Keratinocyte (primary cell): ENCODE measurements around the gene THOC6. TPM values are rescaled to one million over a fixed set of nuclear protein-coding genes. Genes with fewer than 3 reads are reported as not detected.
"Not testable (repeated sequence)": the region's sequence is repeated elsewhere in the genome, so short reads cannot be mapped to it uniquely, and the experiment has no call there.

Source experiments
- DNase-seq: peaks from one replicate; pipeline ENCODE4 v3.0.0-alpha.2; 2011; ENCODE audit warnings: low read depth, missing footprints, low spot score
- FAIRE-seq: peaks from 2 replicates; lab custom pipeline; 2011; peaks lifted over from hg19 to GRCh38; lab: Jason Lieb, UNC
- H2AFZ ChIP-seq: 2 replicates; pipeline ENCODE4 v1.6.0; 2012; ENCODE audit warnings: low read length, control low read depth, inconsistent platforms; ENCODE audit not compliant: control insufficient read depth
- H3K27ac ChIP-seq: 2 replicates; pipeline ENCODE4 v1.5.1; 2011; ENCODE audit warnings: low read length; ENCODE audit not compliant: control insufficient read depth, insufficient read depth
- H3K27me3 ChIP-seq: 3 replicates; pipeline ENCODE4 v1.6.0; 2011; ENCODE audit warnings: low read length; ENCODE audit not compliant: control insufficient read depth, insufficient read depth; ENCODE audit errors: extremely low read depth
- H3K36me3 ChIP-seq, 2 experiments: 2 replicates in 1 of 2; 3 replicates in 1 of 2; pipeline ENCODE4 v1.5.1; 2011; ENCODE audit warnings: low read length in 2 of 2, mild to moderate bottlenecking in 1 of 2; ENCODE audit not compliant: control insufficient read depth in 2 of 2, insufficient read depth in 2 of 2; ENCODE audit errors: extremely low read depth in 1 of 2
- H3K4me1 ChIP-seq: 3 replicates; pipeline ENCODE4 v1.5.1; 2011; ENCODE audit warnings: low read length; ENCODE audit not compliant: control insufficient read depth, insufficient read depth; ENCODE audit errors: extremely low read depth
- H3K4me2 ChIP-seq: 3 replicates; pipeline ENCODE4 v1.6.0; 2011; ENCODE audit warnings: low read depth, low read length; ENCODE audit not compliant: control insufficient read depth, insufficient read depth; ENCODE audit errors: extremely low read depth
- H3K4me3 ChIP-seq, 3 experiments: fragments of 200-600 bp in 1 of 3; sonication (generic) in 1 of 3; 2 replicates in 2 of 3; 3 replicates in 1 of 3; pipeline ENCODE4 v1.5.1; 2011 to 2016; ENCODE audit warnings: low read length in 3 of 3, mild to moderate bottlenecking in 3 of 3, control low read depth in 2 of 3, inconsistent platforms in 1 of 3, low read depth in 1 of 3, mixed read lengths in 1 of 3, mixed run types in 1 of 3, moderate library complexity in 1 of 3; ENCODE audit not compliant: control insufficient read depth in 2 of 3, insufficient read depth in 2 of 3; ENCODE audit errors: extremely low read depth in 1 of 3
- H3K79me2 ChIP-seq: 2 replicates; pipeline ENCODE4 v1.6.0; 2012; ENCODE audit warnings: low read length; ENCODE audit not compliant: control insufficient read depth, insufficient read depth
- H3K9ac ChIP-seq: 3 replicates; pipeline ENCODE4 v1.6.0; 2011; ENCODE audit warnings: low read length; ENCODE audit not compliant: control insufficient read depth, insufficient read depth; ENCODE audit errors: extremely low read depth
- H3K9me1 ChIP-seq: 3 replicates; pipeline ENCODE4 v1.6.0; 2011; ENCODE audit warnings: low read length; ENCODE audit not compliant: control insufficient read depth, insufficient read depth; ENCODE audit errors: extremely low read depth
- H3K9me3 ChIP-seq: 2 replicates; pipeline ENCODE4 v1.5.1; 2012; ENCODE audit warnings: low read depth, low read length; ENCODE audit not compliant: control insufficient read depth
- H4K20me1 ChIP-seq: 3 replicates; pipeline ENCODE4 v1.6.0; 2011; ENCODE audit warnings: low read length; ENCODE audit not compliant: control insufficient read depth, insufficient read depth; ENCODE audit errors: extremely low read depth
- CTCF ChIP-seq, 3 experiments: IDR thresholded peaks in 1 of 3; conservative IDR thresholded peaks in 1 of 3; optimal IDR thresholded peaks in 1 of 3; 2 replicates in 2 of 3; 3 replicates in 1 of 3; pipeline versions ENCODE3 to v1.5.1; 2011; ENCODE audit warnings: low read length in 3 of 3, mild to moderate bottlenecking in 3 of 3, moderate library complexity in 2 of 3, control low read depth in 1 of 3, inconsistent platforms in 1 of 3; ENCODE audit not compliant: insufficient read depth in 2 of 3; ENCODE audit errors: extremely low read depth in 1 of 3
- EZH2 ChIP-seq: IDR thresholded peaks from one replicate; pipeline ENCODE4 v1.6.1; 2012; ENCODE audit warnings: inconsistent platforms, mild to moderate bottlenecking, low read length, moderate library complexity
- dilution Hi-C: fragments of 300-500 bp; cut with MboI; formaldehyde crosslinking; loops from one replicate; pipeline ENCODE4 v1.7.0; 2020; ENCODE audit warnings: low sequenced_read_pairs; ENCODE audit not compliant: extremely low pct_ligation_motif_present
- polyA plus RNA-seq, 5 experiments: library from polyadenylated mRNA; depleted of rRNA in 3 of 5; stranded (reverse) in 3 of 5; stranded (forward) in 1 of 5; unstranded in 1 of 5; fragments of >200 nt; gene quantifications; 1 replicate in 1 of 5; 2 replicates in 3 of 5; 3 replicates in 1 of 5; pipeline versions ENCODE4 v1.2.1 to v1.2.3, GENCODE V29; 2011 to 2012; ENCODE audit warnings: missing spikeins in 2 of 5, low read depth in 1 of 5, low replicate concordance in 1 of 5

The THOC6 gene
- polyA plus RNA-seq, 1 donor (not counting 4 experiments of a cell fraction or from before 2014, with no cell fraction given), result 10.3 TPM

GRCh38 chr16:3054965-3055733 lies 31.3 kb downstream of the THOC6 start:
- no peak for TF ChIP-seq EZH2
- TF ChIP-seq CTCF (optimal IDR thresholded peaks at IDR 0.05 in 1 of 3, IDR thresholded peaks at IDR 0.05 in 1 of 3, conservative IDR thresholded peaks at IDR 0.05 in 1 of 3; ENCODE audit: extremely low read depth in 1 of 3, insufficient read depth in 2 of 3, low read length in 3 of 3), result no peak
- peaks cover 0 to 6% of the 10 kb centered on the region in 2 experiments for H3K36me3 ChIP-seq
- H3K4me3 ChIP-seq, result no peak overlapping the region
- H3K9me3 ChIP-seq, result no peaks in the 10 kb centered on the region
- H3K4me2 ChIP-seq, result no peak overlapping the region
- peaks cover 8% of the 10 kb centered on the region for H3K4me1 ChIP-seq
- H3K9ac ChIP-seq, result no peak overlapping the region
- no peaks in the 10 kb centered on the region for H3K79me2 ChIP-seq
- H4K20me1 ChIP-seq, result no peaks in the 10 kb centered on the region
- H3K9me1 ChIP-seq, result no peaks in the 10 kb centered on the region
- H3K27me3 ChIP-seq, result peaks cover 2% of the 10 kb centered on the region
- no peak overlapping the region for H3K27ac ChIP-seq
- dilution Hi-C loops, result no loop called here
- FAIRE-seq (no peak), DNase-seq (no peak)
- no peak overlapping the region for H2AFZ ChIP-seq

GRCh38 chr16:3055734-3056115 lies 31.9 kb downstream of the THOC6 start:
- H3K36me3 ChIP-seq, H3K9ac ChIP-seq, H3K27me3 ChIP-seq, H3K9me1 ChIP-seq, H2AFZ ChIP-seq, H3K4me1 ChIP-seq, DNase-seq, H3K79me2 ChIP-seq, FAIRE-seq, H3K4me2 ChIP-seq, H3K27ac ChIP-seq, H3K4me3 ChIP-seq, H3K9me3 ChIP-seq, dilution Hi-C loops, H4K20me1 ChIP-seq: not testable (repeated sequence)
